BJ (cell line): ENCODE data around the gene DNAJC5G. TPM values are rescaled to one million over a fixed set of nuclear protein-coding genes. Genes with fewer than 3 reads are reported as not detected.

Experiments used
- CTCF ChIA-PET: fragments of 350-600 bp; formaldehyde crosslinking; extraction: SDS; loops from one replicate; lab custom pipeline; 2021; ENCODE audit warnings: antibody characterized with exemption, inconsistent platforms; lab: Yijun Ruan, JAX
- POLR2A ChIA-PET: fragments of 300-600 bp; sonication (Branson Sonifier 250); formaldehyde crosslinking; extraction: SDS; loops from one replicate; lab custom pipeline; 2021; ENCODE audit warnings: antibody characterized with exemption; lab: Charles Lee
- DNase-seq: peaks from one replicate; pipeline ENCODE4 v3.0.0-alpha.2; 2011; ENCODE audit warnings: low read depth
- H3K27me3 ChIP-seq: 2 replicates; pipeline ENCODE4 v1.6.0; 2011; ENCODE audit warnings: low read length; ENCODE audit not compliant: control insufficient read depth, insufficient read depth
- H3K36me3 ChIP-seq: 2 replicates; pipeline ENCODE4 v1.5.1; 2011; ENCODE audit warnings: low read length; ENCODE audit not compliant: control insufficient read depth, insufficient read depth
- H3K4me3 ChIP-seq: 2 replicates; pipeline ENCODE4 v1.5.1; 2011; ENCODE audit warnings: low read depth, mild to moderate bottlenecking, control low read depth, low read length
- CTCF ChIP-seq: IDR thresholded peaks from 2 replicates; pipeline ENCODE4 v1.5.1; 2011; ENCODE audit warnings: low read depth, mild to moderate bottlenecking, control low read depth, inconsistent platforms, low read length, moderate library complexity; ENCODE audit not compliant: insufficient read depth
- polyA plus RNA-seq: library from polyadenylated mRNA; depleted of rRNA; stranded (reverse); fragments of >200 nt; gene quantifications from 2 replicates; pipeline ENCODE4 v1.2.3, GENCODE V29; 2011

Gene DNAJC5G
- polyA plus RNA-seq, 1 experiment = not detected

GRCh38 chr2:27308359-27308881, 33.2 kb downstream of the DNAJC5G start, which contains the start of gene UCN:
TSS of gene UCN (minus strand) at chr2:27308445. CDS start at chr2:27307895, 550 bp downstream.
- Histone ChIP-seq H3K4me3 (no peak within 1 kb of the TSS), H3K36me3 (peaks cover 6% of the 10 kb centered on the region), H3K27me3 (peaks cover 18% of the 10 kb centered on the region)
- ChIA-PET POLR2A (no interaction called here), CTCF (no interaction called here)
- no peak for DNase-seq
- no peak for TF ChIP-seq CTCF

- no peak for DNase-seq
- H3K36me3 ChIP-seq = peaks cover 6% of the 10 kb centered on the region
- peaks cover 16% of the 10 kb centered on the region for H3K27me3 ChIP-seq
- ChIA-PET CTCF (interaction anchor here (1.1 to 1.3 kb wide), 2 partner anchors 11 to 348 kb away, joined by 3 to 4 read pairs; no protein-coding TSS in a partner anchor), POLR2A (interaction anchor here (0.6 kb wide), 1 partner anchor 8 kb away, joined by 4 read pairs; no protein-coding TSS in a partner anchor)
- no peak overlapping the region for H3K4me3 ChIP-seq
- no peak for TF ChIP-seq CTCF
Measured at GRCh38 chr2:27309651-27310050, 34.4 kb downstream of the DNAJC5G start.

- CTCF ChIA-PET = interaction anchor here (1.2 to 1.9 kb wide), 3 partner anchors 9 to 32 kb away, joined by 3 to 12 read pairs (median 7); no protein-coding TSS in a partner anchor
- no peak overlapping the region for H3K4me3 ChIP-seq
- no peak for DNase-seq
- peaks cover 11% of the 10 kb centered on the region for H3K36me3 ChIP-seq
- TF ChIP-seq CTCF = no peak
- H3K27me3 ChIP-seq = peaks cover 5% of the 10 kb centered on the region
- POLR2A ChIA-PET = no interaction called here
Measured at GRCh38 chr2:27312152-27312551, 36.9 kb downstream of the DNAJC5G start.

- TF ChIP-seq CTCF = no peak
- POLR2A ChIA-PET = interaction anchor here (0.6 kb wide), 1 partner anchor 50 kb away, joined by 3 read pairs; no protein-coding TSS in a partner anchor
- CTCF ChIA-PET = interaction anchor here (0.7 to 1.3 kb wide), 2 partner anchors 11 to 34 kb away, joined by 3 to 9 read pairs; no protein-coding TSS in a partner anchor
- no peak overlapping the region for H3K4me3 ChIP-seq
- peaks cover 12% of the 10 kb centered on the region for H3K36me3 ChIP-seq
- no peak for DNase-seq
- no peaks in the 10 kb centered on the region for H3K27me3 ChIP-seq
Measured at GRCh38 chr2:27313882-27314645, 38.8 kb downstream of the DNAJC5G start.

- TF ChIP-seq CTCF = no peak
- H3K27me3 ChIP-seq = no peaks in the 10 kb centered on the region
- no peak overlapping the region for H3K4me3 ChIP-seq
- POLR2A ChIA-PET = interaction anchor here (0.5 to 0.6 kb wide), 2 partner anchors 22 to 49 kb away, joined by 3 to 12 read pairs; no protein-coding TSS in a partner anchor
- CTCF ChIA-PET = interaction anchor here (1.3 kb wide), 1 partner anchor 12 kb away, joined by 9 read pairs; no protein-coding TSS in a partner anchor
- no peak for DNase-seq
- peaks cover 11% of the 10 kb centered on the region for H3K36me3 ChIP-seq
Measured at GRCh38 chr2:27314709-27315108, 39.5 kb downstream of the DNAJC5G start.
